ENCODE measurements around the gene DYNC1LI1.
"Not testable (repeated sequence)": the region's sequence is repeated elsewhere in the genome, so short reads cannot be mapped to it uniquely, and the experiment has no call there.

The DYNC1LI1 gene

GRCh38 chr3:32545305-32545704, 25.4 kb downstream of the DYNC1LI1 start:
- H3K36me3 ChIP-seq (ENCODE audit: insufficient read depth, low read length): peaks cover 25% of the 10 kb centered on the region
- no peak overlapping the region for H2AFZ ChIP-seq (ENCODE audit: low read depth, low read length)

DNA sequence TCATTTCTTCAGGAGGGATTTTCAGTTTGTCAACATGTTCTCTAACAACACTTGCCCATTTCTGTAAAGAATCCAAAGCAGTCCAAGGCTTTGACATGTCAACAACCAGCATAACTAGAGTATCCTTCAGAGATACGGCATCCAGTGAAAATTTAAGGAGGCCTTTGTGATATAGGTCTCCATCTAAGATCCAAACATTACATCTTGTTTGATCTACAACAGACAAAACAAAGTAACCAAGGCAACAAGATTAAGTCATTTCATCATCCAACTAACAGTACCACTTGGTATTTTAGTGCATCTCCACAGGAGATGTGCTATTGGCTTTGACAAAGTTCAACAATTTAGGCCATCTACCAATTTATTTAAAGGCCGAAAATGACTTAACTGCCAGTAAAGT, 25.8 kb downstream of the DYNC1LI1 start:
- Histone ChIP-seq H2AFZ (ENCODE audit: low read depth, low read length) (no peak overlapping the region), H3K9me3 (ENCODE audit: low read length) (peaks cover 2% of the 10 kb centered on the region), H3K27me3 (ENCODE audit: insufficient read depth, low read length) (no peaks in the 10 kb centered on the region), H3K4me3 (ENCODE audit: low read length) (no peak overlapping the region), H3K4me1 (ENCODE audit: insufficient read depth, low read length) (no peaks in the 10 kb centered on the region), H3K36me3 (ENCODE audit: insufficient read depth, low read length) (peaks cover 25% of the 10 kb centered on the region)

More at GRCh38 chr3:32545305-32545704, 25.4 kb downstream of the DYNC1LI1 start:
- H3K4me1 ChIP-seq (ENCODE audit: insufficient read depth, low read length): no peaks in the 10 kb centered on the region
- H3K9me3 ChIP-seq (ENCODE audit: low read length): peaks cover 2% of the 10 kb centered on the region
- H3K4me3 ChIP-seq (ENCODE audit: low read length): no peak overlapping the region
- no peaks in the 10 kb centered on the region for H3K27me3 ChIP-seq (ENCODE audit: insufficient read depth, low read length)

DNA sequence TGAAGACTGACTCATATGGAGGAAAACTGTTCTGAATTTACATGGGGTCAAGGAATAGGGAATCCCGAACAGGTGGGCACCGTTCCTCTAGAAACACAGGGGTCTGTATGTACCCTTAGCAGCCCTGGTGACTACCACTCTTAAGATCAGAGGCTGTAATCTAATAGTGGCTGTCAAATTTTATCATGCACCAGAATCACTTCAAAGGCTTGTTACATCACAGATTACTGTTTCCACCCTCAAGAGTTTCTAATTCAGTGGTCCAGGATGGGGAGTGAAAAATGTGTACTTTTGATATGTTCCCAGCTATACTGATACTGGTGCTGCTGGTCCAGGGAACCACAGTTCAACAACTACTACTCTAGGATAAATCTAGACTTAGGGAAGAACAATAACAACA, 27.9 kb downstream of the DYNC1LI1 start:
- no peak overlapping the region for H2AFZ ChIP-seq (ENCODE audit: low read depth, low read length)
- peaks cover 25% of the 10 kb centered on the region for H3K36me3 ChIP-seq (ENCODE audit: insufficient read depth, low read length)
- H3K4me1 ChIP-seq (ENCODE audit: insufficient read depth, low read length): no peaks in the 10 kb centered on the region
- H3K4me3 ChIP-seq (ENCODE audit: low read length): no peak overlapping the region
- no peaks in the 10 kb centered on the region for H3K9me3 ChIP-seq (ENCODE audit: low read length)
- no peaks in the 10 kb centered on the region for H3K27me3 ChIP-seq (ENCODE audit: insufficient read depth, low read length)

GRCh38 chr3:32540899-32541298, 29.8 kb downstream of the DYNC1LI1 start:
- Histone ChIP-seq H2AFZ (ENCODE audit: low read depth, low read length) (no peak overlapping the region), H3K27me3 (ENCODE audit: insufficient read depth, low read length) (no peaks in the 10 kb centered on the region), H3K9me3 (ENCODE audit: low read length) (no peaks in the 10 kb centered on the region), H3K36me3 (ENCODE audit: insufficient read depth, low read length) (peaks cover 30% of the 10 kb centered on the region), H3K4me1 (ENCODE audit: insufficient read depth, low read length) (no peaks in the 10 kb centered on the region), H3K4me3 (ENCODE audit: low read length) (no peak overlapping the region)

DNA sequence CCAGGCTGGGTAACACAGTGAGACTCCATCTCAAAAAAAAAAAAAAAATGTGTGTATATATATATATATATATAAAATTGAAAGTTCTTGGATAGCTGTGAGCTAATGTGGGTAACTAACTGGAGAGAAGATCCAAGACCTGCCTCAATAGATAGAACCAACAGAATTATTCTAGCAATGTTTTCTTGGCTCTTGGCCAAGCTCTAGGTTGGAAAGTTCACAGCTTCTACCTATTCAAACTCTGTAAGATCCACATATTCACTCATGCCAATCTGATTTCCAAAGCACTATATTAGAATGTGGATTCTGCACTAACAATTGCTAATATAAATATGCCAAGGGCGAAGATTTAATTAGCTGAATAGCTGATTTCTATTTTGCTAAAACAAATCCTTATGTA, 38.2 kb downstream of the DYNC1LI1 start:
- H3K27me3 ChIP-seq (ENCODE audit: insufficient read depth, low read length): no peaks in the 10 kb centered on the region
- H3K9me3 ChIP-seq (ENCODE audit: low read length): no peaks in the 10 kb centered on the region
- H3K4me3 ChIP-seq (ENCODE audit: low read length): no peak overlapping the region
- H3K36me3 ChIP-seq (ENCODE audit: insufficient read depth, low read length): peaks cover 74% of the 10 kb centered on the region
- no peak overlapping the region for H2AFZ ChIP-seq (ENCODE audit: low read depth, low read length)
- no peaks in the 10 kb centered on the region for H3K4me1 ChIP-seq (ENCODE audit: insufficient read depth, low read length)

GRCh38 chr3:32531010-32531647, 39.5 kb downstream of the DYNC1LI1 start:
- no peaks in the 10 kb centered on the region for H3K27me3 ChIP-seq (ENCODE audit: insufficient read depth, low read length)
- H3K36me3 ChIP-seq (ENCODE audit: insufficient read depth, low read length): peaks cover 78% of the 10 kb centered on the region
- H3K4me1 ChIP-seq (ENCODE audit: insufficient read depth, low read length): no peaks in the 10 kb centered on the region
- H3K9me3 ChIP-seq (ENCODE audit: low read length): no peaks in the 10 kb centered on the region
- no peak overlapping the region for H2AFZ ChIP-seq (ENCODE audit: low read depth, low read length)
- H3K4me3 ChIP-seq (ENCODE audit: low read length): no peak overlapping the region

GRCh38 chr3:32525720-32526119, 44.9 kb downstream of the DYNC1LI1 start:
- H3K4me1 ChIP-seq (ENCODE audit: insufficient read depth, low read length): no peaks in the 10 kb centered on the region
- H3K4me3 ChIP-seq (ENCODE audit: low read length): no peak overlapping the region
- H3K36me3 ChIP-seq (ENCODE audit: insufficient read depth, low read length): peaks cover 65% of the 10 kb centered on the region
- no peak overlapping the region for H2AFZ ChIP-seq (ENCODE audit: low read depth, low read length)
- no peaks in the 10 kb centered on the region for H3K27me3 ChIP-seq (ENCODE audit: insufficient read depth, low read length)
- H3K9me3 ChIP-seq (ENCODE audit: low read length): peaks cover 5% of the 10 kb centered on the region

- Histone ChIP-seq H2AFZ (ENCODE audit: low read depth, low read length) (no peak overlapping the region), H3K4me3 (ENCODE audit: low read length) (no peak overlapping the region), H3K36me3 (ENCODE audit: insufficient read depth, low read length) (peaks cover 38% of the 10 kb centered on the region), H3K27me3 (ENCODE audit: insufficient read depth, low read length) (no peaks in the 10 kb centered on the region), H3K4me1 (ENCODE audit: insufficient read depth, low read length) (no peaks in the 10 kb centered on the region), H3K9me3 (ENCODE audit: low read length) (peaks cover 5% of the 10 kb centered on the region)
Measured at GRCh38 chr3:32522682-32523081, 48.0 kb downstream of the DYNC1LI1 start.

DNA sequence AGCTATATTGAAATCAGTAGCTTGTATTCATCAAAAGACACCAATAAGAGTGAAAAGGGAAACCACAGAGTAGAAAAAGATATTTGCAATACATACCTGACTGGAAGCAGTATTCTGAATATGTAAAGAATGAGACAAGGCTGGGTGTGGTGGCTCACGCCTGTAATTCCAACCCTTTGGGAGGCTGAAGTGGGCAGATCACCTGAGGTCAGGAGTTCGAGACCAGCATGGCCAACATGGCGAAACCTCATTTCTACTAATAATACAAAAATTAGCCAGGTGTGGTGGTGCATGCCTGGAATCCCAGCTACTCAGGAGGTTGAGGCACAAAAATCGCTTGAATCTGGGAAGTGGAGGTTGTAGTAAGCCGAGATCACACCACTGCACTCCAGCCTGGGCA, 51.7 kb downstream of the DYNC1LI1 start:
- not testable (repeated sequence) for H3K27me3 ChIP-seq (ENCODE audit: insufficient read depth, low read length); H3K36me3 ChIP-seq (ENCODE audit: insufficient read depth, low read length); H3K4me3 ChIP-seq (ENCODE audit: low read length); H3K4me1 ChIP-seq (ENCODE audit: insufficient read depth, low read length); H3K9me3 ChIP-seq (ENCODE audit: low read length); H2AFZ ChIP-seq (ENCODE audit: low read depth, low read length)

- H3K4me3 ChIP-seq (ENCODE audit: low read length); H3K36me3 ChIP-seq (ENCODE audit: insufficient read depth, low read length); H3K9me3 ChIP-seq (ENCODE audit: low read length); H2AFZ ChIP-seq (ENCODE audit: low read depth, low read length); H3K27me3 ChIP-seq (ENCODE audit: insufficient read depth, low read length); H3K4me1 ChIP-seq (ENCODE audit: insufficient read depth, low read length): not testable (repeated sequence)
Measured at GRCh38 chr3:32516751-32517150, 53.9 kb downstream of the DYNC1LI1 start.

DNA sequence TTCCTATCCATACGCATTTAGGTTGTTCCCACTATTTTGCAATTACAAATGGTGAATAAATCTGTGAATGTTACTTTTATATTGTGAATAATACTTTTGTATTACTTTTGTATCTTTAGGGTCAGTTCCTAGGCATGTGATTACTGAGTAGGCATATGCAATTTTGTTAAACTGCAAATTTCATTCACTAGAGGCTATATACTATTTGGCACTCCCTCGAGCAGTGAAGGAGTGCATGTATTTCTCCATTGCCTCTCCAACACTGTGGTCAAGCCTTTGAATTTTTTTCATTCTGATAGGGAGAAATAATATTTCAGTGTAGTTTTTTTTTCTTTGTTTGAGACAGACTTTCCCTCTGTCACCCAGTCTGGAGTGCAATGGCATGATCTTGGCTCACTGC, 59.7 kb downstream of the DYNC1LI1 start:
- H3K9me3 ChIP-seq (ENCODE audit: low read length): no peaks in the 10 kb centered on the region
- no peaks in the 10 kb centered on the region for H3K4me1 ChIP-seq (ENCODE audit: insufficient read depth, low read length)
- no peaks in the 10 kb centered on the region for H3K36me3 ChIP-seq (ENCODE audit: insufficient read depth, low read length)
- no peaks in the 10 kb centered on the region for H3K27me3 ChIP-seq (ENCODE audit: insufficient read depth, low read length)
- no peak overlapping the region for H2AFZ ChIP-seq (ENCODE audit: low read depth, low read length)
- H3K4me3 ChIP-seq (ENCODE audit: low read length): no peak overlapping the region

GRCh38 chr3:32510075-32510724, 60.5 kb downstream of the DYNC1LI1 start:
- Histone ChIP-seq H3K4me3 (ENCODE audit: low read length) (no peak overlapping the region), H2AFZ (ENCODE audit: low read depth, low read length) (no peak overlapping the region), H3K36me3 (ENCODE audit: insufficient read depth, low read length) (no peaks in the 10 kb centered on the region), H3K27me3 (ENCODE audit: insufficient read depth, low read length) (no peaks in the 10 kb centered on the region), H3K9me3 (ENCODE audit: low read length) (no peaks in the 10 kb centered on the region), H3K4me1 (ENCODE audit: insufficient read depth, low read length) (no peaks in the 10 kb centered on the region)

- Histone ChIP-seq H3K4me1 (ENCODE audit: insufficient read depth, low read length) (no peaks in the 10 kb centered on the region), H3K36me3 (ENCODE audit: insufficient read depth, low read length) (no peaks in the 10 kb centered on the region), H3K4me3 (ENCODE audit: low read length) (no peak overlapping the region), H2AFZ (ENCODE audit: low read depth, low read length) (no peak overlapping the region), H3K9me3 (ENCODE audit: low read length) (no peaks in the 10 kb centered on the region), H3K27me3 (ENCODE audit: insufficient read depth, low read length) (no peaks in the 10 kb centered on the region)
Measured at GRCh38 chr3:32508711-32509110, 61.9 kb downstream of the DYNC1LI1 start.

DNA sequence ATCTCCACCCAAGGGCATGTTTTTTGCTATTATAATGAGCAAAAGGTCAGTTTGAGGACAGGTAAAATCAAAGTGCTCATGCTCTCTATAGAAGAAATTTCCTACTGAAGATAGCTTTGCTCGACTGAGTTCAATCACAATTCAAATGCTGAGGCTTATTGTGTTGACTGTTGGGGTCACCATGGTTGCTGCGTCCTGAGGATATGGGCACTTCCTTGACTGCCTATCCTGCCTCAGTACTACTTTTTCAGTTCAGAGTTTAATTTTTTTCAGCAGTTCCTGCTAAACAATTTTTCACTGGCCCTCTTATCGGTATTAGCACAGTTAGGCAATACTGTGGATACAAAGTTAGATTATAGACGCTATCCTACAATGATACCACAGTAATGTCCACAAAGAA, 64.2 kb downstream of the DYNC1LI1 start:
- no peaks in the 10 kb centered on the region for H3K36me3 ChIP-seq (ENCODE audit: insufficient read depth, low read length)
- no peak overlapping the region for H2AFZ ChIP-seq (ENCODE audit: low read depth, low read length)
- peaks cover 5% of the 10 kb centered on the region for H3K4me1 ChIP-seq (ENCODE audit: insufficient read depth, low read length)
- H3K4me3 ChIP-seq (ENCODE audit: low read length): no peak overlapping the region
- no peaks in the 10 kb centered on the region for H3K27me3 ChIP-seq (ENCODE audit: insufficient read depth, low read length)
- no peaks in the 10 kb centered on the region for H3K9me3 ChIP-seq (ENCODE audit: low read length)
